ENCODE results near the gene TSPAN10. TPM values are rescaled to one million over a fixed set of nuclear protein-coding genes. Genes with fewer than 3 reads are reported as not detected.

The TSPAN10 gene
- total and polyA plus RNA-seq, 11 donors = 0.07 to 0.46 (median 0.38) TPM; not detected in 5

GRCh38 chr17:81656835-81657234 is 19.8 kb downstream of the TSPAN10 start:
- H3K36me3 ChIP-seq = no peaks in the 10 kb centered on the region
- 40 to 100% (median 52%) methylated on average over 1 to 4 of the region's 4 CpGs for WGBS, 4 donors
- peaks cover 0 to 15% (median 0%) of the 10 kb centered on the region in 12 donors for H3K4me1 ChIP-seq
- ATAC-seq (peak in 1 of 4 donors; percentile 56), DNase-seq (no peak)
- no peak overlapping the region for H3K4me3 ChIP-seq
- no peaks in the 10 kb centered on the region for H3K9me3 ChIP-seq
- no peak for TF ChIP-seq POLR2A (IDR thresholded peaks at IDR 0.05)
- TF ChIP-seq, protein P1, sequence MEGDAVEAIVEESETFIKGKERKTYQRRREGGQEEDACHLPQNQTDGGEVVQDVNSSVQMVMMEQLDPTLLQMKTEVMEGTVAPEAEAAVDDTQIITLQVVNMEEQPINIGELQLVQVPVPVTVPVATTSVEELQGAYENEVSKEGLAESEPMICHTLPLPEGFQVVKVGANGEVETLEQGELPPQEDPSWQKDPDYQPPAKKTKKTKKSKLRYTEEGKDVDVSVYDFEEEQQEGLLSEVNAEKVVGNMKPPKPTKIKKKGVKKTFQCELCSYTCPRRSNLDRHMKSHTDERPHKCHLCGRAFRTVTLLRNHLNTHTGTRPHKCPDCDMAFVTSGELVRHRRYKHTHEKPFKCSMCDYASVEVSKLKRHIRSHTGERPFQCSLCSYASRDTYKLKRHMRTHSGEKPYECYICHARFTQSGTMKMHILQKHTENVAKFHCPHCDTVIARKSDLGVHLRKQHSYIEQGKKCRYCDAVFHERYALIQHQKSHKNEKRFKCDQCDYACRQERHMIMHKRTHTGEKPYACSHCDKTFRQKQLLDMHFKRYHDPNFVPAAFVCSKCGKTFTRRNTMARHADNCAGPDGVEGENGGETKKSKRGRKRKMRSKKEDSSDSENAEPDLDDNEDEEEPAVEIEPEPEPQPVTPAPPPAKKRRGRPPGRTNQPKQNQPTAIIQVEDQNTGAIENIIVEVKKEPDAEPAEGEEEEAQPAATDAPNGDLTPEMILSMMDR (IDR thresholded peaks at IDR 0.05) = no peak
- H3K27me3 ChIP-seq = peaks cover 0 to 20% (median 0%) of the 10 kb centered on the region in 9 donors
- intact Hi-C loops (cut with DNase I) = no loop called here
- no peak overlapping the region for H3K27ac ChIP-seq

- ATAC-seq = no peak
- 62 to 74% (median 68%) methylated on average over 5 of the region's 5 CpGs for WGBS, 4 donors
- intact Hi-C loops (cut with DNase I) = no loop called here
- TF ChIP-seq POLR2A (IDR thresholded peaks at IDR 0.05) = no peak
- TF ChIP-seq, protein P1 (IDR thresholded peaks at IDR 0.05) = no peak
- Histone ChIP-seq H3K27ac (no peak overlapping the region), H3K36me3 (peaks cover 0 to 1% (median 0%) of the 10 kb centered on the region in 9 donors), H3K9me3 (no peaks in the 10 kb centered on the region), H3K4me3 (no peak overlapping the region), H3K4me1 (peaks cover 0 to 15% (median 0%) of the 10 kb centered on the region in 12 donors), H3K27me3 (peaks cover 0 to 1% (median 0%) of the 10 kb centered on the region in 9 donors)
- no peak for DNase-seq
Observed at GRCh38 chr17:81659038-81659437, 22.0 kb downstream of the TSPAN10 start.

DNA sequence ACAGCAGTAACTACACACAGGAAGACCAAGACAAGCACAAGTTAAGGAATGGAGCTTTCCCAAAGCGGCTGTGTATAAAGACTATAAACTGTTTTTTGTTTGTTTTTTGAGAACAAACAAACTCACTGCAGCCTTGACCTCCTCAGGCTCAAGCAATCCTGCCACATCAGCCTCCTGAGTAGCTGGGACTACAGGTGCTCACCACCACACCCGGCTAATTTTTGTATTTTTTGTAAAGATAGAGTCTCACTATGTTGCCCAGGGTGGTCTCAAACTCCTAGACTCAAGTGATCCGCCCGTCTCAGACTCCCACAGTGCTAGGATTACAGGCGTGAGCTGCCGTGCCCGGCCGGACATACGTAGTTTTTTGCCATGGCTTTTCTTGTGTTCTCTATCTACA is 23.4 kb downstream of the TSPAN10 start:
- TF ChIP-seq, protein P1 (IDR thresholded peaks at IDR 0.05) = no peak
- TF ChIP-seq POLR2A (IDR thresholded peaks at IDR 0.05) = no peak
- no peak overlapping the region for H3K27ac ChIP-seq
- DNase-seq (no peak), ATAC-seq (no peak)
- no peak overlapping the region for H3K4me3 ChIP-seq
- H3K27me3 ChIP-seq = no peaks in the 10 kb centered on the region
- intact Hi-C loops (cut with DNase I) = no loop called here
- H3K4me1 ChIP-seq = peaks cover 0 to 21% (median 5%) of the 10 kb centered on the region in 12 donors
- 88 to 96% (median 95%) methylated on average over 9 of the region's 9 CpGs for WGBS, 4 donors
- no peaks in the 10 kb centered on the region for H3K9me3 ChIP-seq
- H3K36me3 ChIP-seq = peaks cover 0 to 7% (median 3%) of the 10 kb centered on the region in 9 donors

GRCh38 chr17:81662002-81662401 is 25.0 kb downstream of the TSPAN10 start:
- H3K27me3 ChIP-seq = no peaks in the 10 kb centered on the region
- H3K4me1 ChIP-seq = peaks cover 0 to 18% (median 10%) of the 10 kb centered on the region in 12 donors
- DNase-seq (no peak), ATAC-seq (no peak)
- no peak overlapping the region for H3K27ac ChIP-seq
- 94 to 96% (median 95%) methylated on average over 4 of the region's 4 CpGs for WGBS, 4 donors
- no peaks in the 10 kb centered on the region for H3K9me3 ChIP-seq
- peaks cover 0 to 7% (median 3%) of the 10 kb centered on the region in 9 donors for H3K36me3 ChIP-seq
- intact Hi-C loops (cut with DNase I) = no loop called here
- H3K4me3 ChIP-seq = no peak overlapping the region
- TF ChIP-seq, protein P1 (IDR thresholded peaks at IDR 0.05) = no peak
- TF ChIP-seq POLR2A (IDR thresholded peaks at IDR 0.05) = no peak

Data from heart left ventricle (tissue), 16 donors.